GM23248 (cell line): ENCODE results near the gene GPS1. TPM values are rescaled to one million over a fixed set of nuclear protein-coding genes. Genes with fewer than 3 reads are reported as not detected.

Source experiments
- DNase-seq: peaks from one replicate; pipeline ENCODE4 v3.0.0-alpha.2; 2015
- H2AFZ ChIP-seq: fragments of 200-600 bp; sonication (generic); 2 replicates; pipeline ENCODE4 v1.6.1; 2016; ENCODE audit warnings: antibody characterized with exemption
- H3F3A ChIP-seq: fragments of 200-600 bp; sonication (generic); 2 replicates; pipeline ENCODE4 v1.6.1; 2016; ENCODE audit warnings: mild to moderate bottlenecking, antibody characterized with exemption, mixed run types; ENCODE audit not compliant: insufficient read depth
- H3K27ac ChIP-seq: fragments of 200-600 bp; sonication (generic); 2 replicates; pipeline ENCODE4 v1.5.1; 2016; ENCODE audit warnings: mild to moderate bottlenecking
- H3K27me3 ChIP-seq: fragments of 200-600 bp; sonication (generic); replicated peaks from 2 replicates; pipeline ENCODE4 v1.6.1; 2016; ENCODE audit warnings: mild to moderate bottlenecking; ENCODE audit not compliant: insufficient read depth
- H3K36me3 ChIP-seq: fragments of 200-600 bp; sonication (generic); 2 replicates; pipeline ENCODE4 v1.6.1; 2016; ENCODE audit warnings: low read depth, mild to moderate bottlenecking
- H3K4me1 ChIP-seq: fragments of 200-600 bp; sonication (generic); 2 replicates; pipeline ENCODE4 v1.6.1; 2016; ENCODE audit warnings: mild to moderate bottlenecking; ENCODE audit not compliant: insufficient read depth
- H3K4me2 ChIP-seq: fragments of 200-600 bp; sonication (generic); one replicate; pipeline ENCODE4 v1.6.1; 2016; ENCODE audit warnings: mild to moderate bottlenecking; ENCODE audit not compliant: unreplicated experiment
- H3K4me3 ChIP-seq: fragments of 200-600 bp; sonication (generic); 2 replicates; pipeline ENCODE4 v1.5.1; 2016; ENCODE audit warnings: mild to moderate bottlenecking
- H3K79me2 ChIP-seq: fragments of 200-600 bp; sonication (generic); 2 replicates; pipeline ENCODE4 v1.6.1; 2016; ENCODE audit warnings: mild to moderate bottlenecking; ENCODE audit not compliant: insufficient read depth
- H3K9ac ChIP-seq: fragments of 200-600 bp; sonication (generic); 2 replicates; pipeline ENCODE4 v1.6.1; 2016; ENCODE audit warnings: mild to moderate bottlenecking
- H3K9me2 ChIP-seq: fragments of 200-600 bp; sonication (generic); 2 replicates; pipeline ENCODE4 v1.6.1; 2016; ENCODE audit warnings: mixed run types, mild to moderate bottlenecking, moderate library complexity; ENCODE audit not compliant: insufficient read depth
- H3K9me3 ChIP-seq: fragments of 200-600 bp; sonication (generic); one replicate; pipeline ENCODE4 v1.6.1; 2017; ENCODE audit warnings: low read depth
- H4K20me1 ChIP-seq: fragments of 200-600 bp; sonication (generic); 2 replicates; pipeline ENCODE4 v1.6.0; 2016; ENCODE audit not compliant: insufficient read depth
- EZH2 ChIP-seq: fragments of 200-600 bp; sonication (generic); IDR thresholded peaks from 2 replicates; pipeline ENCODE4 v1.6.1; 2018; ENCODE audit warnings: antibody characterized with exemption, mild to moderate bottlenecking; ENCODE audit not compliant: insufficient read depth, poor library complexity, severe bottlenecking
- EZH2phosphoT487 ChIP-seq: fragments of 200-600 bp; sonication (generic); IDR thresholded peaks from 2 replicates; pipeline ENCODE4 v1.6.1; 2018; ENCODE audit warnings: antibody characterized with exemption, moderate library complexity, mild to moderate bottlenecking, low read depth; ENCODE audit not compliant: insufficient read depth
- WGBS, 2 experiments: methylation state at CpG; one replicate each; pipeline ENCODE4 v1.1.6; 2015 to 2017; ENCODE audit warnings: low lambda C conversion rate in 2 of 2, low coverage in 1 of 2; ENCODE audit errors: missing lambda C conversion rate in 2 of 2; 5-methylcytosine and 5-hydroxymethylcytosine counted together
- in situ Hi-C: fragments of 300-500 bp; cut with MboI; formaldehyde crosslinking; loops from 2 replicates; pipeline ENCODE4 v1.15.0; 2020
- polyA plus RNA-seq: library from polyadenylated mRNA; unstranded; fragments of >200 nt; fragmentation: Nextera tagmentation; extraction: Ambion mirVana; gene quantifications from 2 replicates; pipeline ENCODE4 v1.2.1, GENCODE V29; 2016
- total RNA-seq: library from RNA; depleted of rRNA; stranded (reverse); fragments of >200 nt; shearing (Covaris generic); gene quantifications from 2 replicates; pipeline ENCODE4 v1.2.3, GENCODE V29; 2014

The GPS1 gene
- total and polyA plus RNA-seq, 2 experiments from 2014 or later: 104 to 130 TPM

DNA sequence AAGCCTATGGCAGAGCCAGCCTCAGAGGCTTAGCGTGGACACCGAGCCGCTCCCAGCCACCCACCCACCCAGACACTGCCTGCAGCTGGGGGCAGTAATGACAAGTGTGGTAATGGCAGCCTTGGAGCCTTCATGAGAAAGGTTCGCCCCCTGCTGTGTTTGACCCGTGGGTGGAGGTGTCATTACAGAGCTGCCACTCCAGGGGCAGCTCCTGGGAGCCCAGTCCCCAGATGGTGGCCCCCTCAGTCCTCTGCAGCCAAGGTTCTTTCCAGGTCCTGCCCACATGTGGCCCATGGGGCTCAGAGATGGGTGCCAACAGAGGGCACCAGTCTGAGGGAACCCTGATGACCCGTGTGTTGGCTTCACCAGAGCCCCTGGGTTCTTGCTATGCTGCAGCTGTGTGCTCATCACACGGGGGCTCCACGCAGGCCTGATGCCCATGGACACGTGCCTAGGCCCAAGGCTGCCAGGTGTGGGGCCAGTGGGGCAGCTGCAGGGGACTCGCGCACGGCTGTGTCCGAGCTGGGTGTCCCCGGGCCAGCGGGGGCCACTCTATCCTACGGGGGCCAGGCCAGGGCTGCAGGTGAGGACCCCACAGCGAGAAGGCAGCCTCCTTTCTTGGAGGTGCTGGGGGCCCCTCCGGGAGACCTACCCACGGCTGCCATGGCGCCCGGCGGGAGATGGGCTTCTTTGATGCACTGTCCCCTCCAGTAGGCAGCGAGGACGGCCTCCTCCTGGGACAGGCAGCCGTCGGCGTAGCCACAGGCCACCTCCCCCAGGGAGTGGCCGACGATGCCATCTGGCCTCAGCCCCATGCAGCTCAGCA, 38.2 kb downstream of the GPS1 start:
- no peaks in the 10 kb centered on the region for H3K9me3 ChIP-seq
- H4K20me1 ChIP-seq: no peaks in the 10 kb centered on the region
- DNase-seq: no peak
- no peaks in the 10 kb centered on the region for H3K4me1 ChIP-seq
- no peak overlapping the region for H3K4me2 ChIP-seq
- H3K27me3 ChIP-seq: no peaks in the 10 kb centered on the region
- no peak overlapping the region for H3K9ac ChIP-seq
- H3K9me2 ChIP-seq: no peaks in the 10 kb centered on the region
- 88 to 91% methylated on average over 22 to 25 of the region's 29 CpGs for WGBS, 2 experiments
- peaks cover 10% of the 10 kb centered on the region; the same call in 1 of the 2 replicates for H3K36me3 ChIP-seq
- no peak overlapping the region for H3K27ac ChIP-seq
- H3K4me3 ChIP-seq: no peak overlapping the region
- in situ Hi-C loops: no loop called here
- no peaks in the 10 kb centered on the region; the same call in 1 of the 2 replicates for H3K79me2 ChIP-seq
- no peak overlapping the region for H2AFZ ChIP-seq
- no peak for TF ChIP-seq EZH2phosphoT487
- TF ChIP-seq EZH2: no peak
- no peaks in the 10 kb centered on the region for H3F3A ChIP-seq

- 92 to 96% methylated on average over 21 to 29 of the region's 29 CpGs for WGBS, 2 experiments
- in situ Hi-C loops: no loop called here
- Histone ChIP-seq H3K4me3 (no peak overlapping the region), H3K27me3 (no peaks in the 10 kb centered on the region), H3K27ac (no peak overlapping the region), H3F3A (no peaks in the 10 kb centered on the region), H3K9me2 (no peaks in the 10 kb centered on the region), H3K9me3 (no peaks in the 10 kb centered on the region), H3K36me3 (peaks cover 10% of the 10 kb centered on the region; the same call in 1 of the 2 replicates), H3K9ac (no peak overlapping the region), H2AFZ (no peak overlapping the region), H3K79me2 (peaks cover 8% of the 10 kb centered on the region), H3K4me2 (no peak overlapping the region), H3K4me1 (no peaks in the 10 kb centered on the region), H4K20me1 (no peaks in the 10 kb centered on the region)
- no peak for DNase-seq
- TF ChIP-seq EZH2 (no peak), EZH2phosphoT487 (no peak)
These were observed 39.0 kb downstream of the GPS1 start for GRCh38 chr17:82090549-82091263.

DNA sequence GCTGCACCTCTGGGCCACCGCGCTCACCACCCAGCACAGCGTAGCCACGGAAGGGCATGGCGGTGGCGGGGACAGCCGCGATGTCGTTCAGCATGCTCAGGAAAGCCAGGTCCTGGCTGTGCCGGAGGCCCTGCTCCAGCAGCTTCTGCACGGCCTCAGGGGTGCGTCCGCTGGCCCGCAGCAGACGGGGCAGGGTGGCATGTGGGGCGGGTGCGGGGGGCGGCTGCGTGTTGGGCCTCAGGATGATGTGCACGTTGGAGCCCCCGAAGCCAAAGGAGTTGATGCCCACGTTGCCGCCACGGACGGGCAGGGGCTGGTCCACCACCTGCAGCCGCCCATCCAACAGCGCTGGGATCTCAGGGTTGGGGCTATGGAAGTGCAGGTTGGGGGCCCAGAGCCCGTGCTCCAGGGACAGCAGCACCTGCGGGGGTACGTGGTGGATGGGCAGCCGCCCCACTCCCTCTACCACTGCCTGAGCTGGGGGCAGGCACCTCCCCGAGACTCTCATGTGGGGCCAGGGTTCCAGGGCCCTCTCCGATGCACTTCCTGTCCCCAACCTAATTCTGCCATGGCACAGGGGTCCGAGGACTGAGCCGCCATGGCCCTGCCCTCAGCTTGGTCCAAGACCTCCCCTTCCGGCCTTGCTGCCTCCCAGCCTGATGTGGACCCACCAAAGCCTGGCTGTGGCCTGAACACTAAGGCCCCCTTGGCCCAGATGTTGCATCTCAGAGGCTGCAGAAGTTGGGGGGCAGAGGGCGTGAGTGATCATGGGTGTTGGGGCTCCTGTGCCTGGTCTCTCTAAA, 39.8 kb downstream of the GPS1 start:
- Histone ChIP-seq H2AFZ (no peak overlapping the region), H3K9ac (no peak overlapping the region), H3K36me3 (peaks cover 10% of the 10 kb centered on the region; the same call in 1 of the 2 replicates), H4K20me1 (no peaks in the 10 kb centered on the region), H3K4me1 (no peaks in the 10 kb centered on the region), H3K4me2 (no peak overlapping the region), H3K9me3 (no peaks in the 10 kb centered on the region), H3K27me3 (no peaks in the 10 kb centered on the region), H3K79me2 (peaks cover 15% of the 10 kb centered on the region), H3K27ac (no peak overlapping the region), H3K9me2 (no peaks in the 10 kb centered on the region), H3F3A (no peaks in the 10 kb centered on the region), H3K4me3 (no peak overlapping the region)
- no peak for DNase-seq
- WGBS, 2 experiments: 91 to 96% methylated on average over 28 to 36 of the region's 37 CpGs
- TF ChIP-seq EZH2phosphoT487 (no peak), EZH2 (no peak)
- in situ Hi-C loops: no loop called here

- H3K27ac ChIP-seq: no peak overlapping the region
- DNase-seq: no peak
- H3K9me3 ChIP-seq: no peaks in the 10 kb centered on the region
- H3K4me2 ChIP-seq: no peak overlapping the region
- TF ChIP-seq EZH2 (no peak), EZH2phosphoT487 (no peak)
- H3K9ac ChIP-seq: no peak overlapping the region
- H3F3A ChIP-seq: no peaks in the 10 kb centered on the region
- H3K9me2 ChIP-seq: no peaks in the 10 kb centered on the region
- H3K4me3 ChIP-seq: no peak overlapping the region
- H3K79me2 ChIP-seq: peaks cover 22% of the 10 kb centered on the region
- H3K4me1 ChIP-seq: no peaks in the 10 kb centered on the region
- in situ Hi-C loops: no loop called here
- WGBS, 2 experiments: 94% methylated on average over 21 to 23 of the region's 23 CpGs
- H3K27me3 ChIP-seq: no peaks in the 10 kb centered on the region
- no peaks in the 10 kb centered on the region for H4K20me1 ChIP-seq
- peaks cover 10% of the 10 kb centered on the region; the same call in 1 of the 2 replicates for H3K36me3 ChIP-seq
- H2AFZ ChIP-seq: no peak overlapping the region
These were observed 40.4 kb downstream of the GPS1 start for GRCh38 chr17:82092094-82092586.
